ENCODE measurements around the gene TSHZ2. TPM values are rescaled to one million over a fixed set of nuclear protein-coding genes. Genes with fewer than 3 reads are reported as not detected.

TSHZ2 gene
- total and polyA plus RNA-seq, 2 donors (not counting 1 experiment from before 2014, with no cell fraction given): 1.00 to 5.7 TPM

GRCh38 chr20:53389516-53390300 lies 417.6 kb downstream of the TSHZ2 start:
- Histone ChIP-seq H3K4me1 (ENCODE audit: control insufficient read depth in 2 of 2, insufficient read depth in 2 of 2, low read length in 2 of 2) (no peaks in the 10 kb centered on the region), H3K4me3 (ENCODE audit: control extremely low read depth in 1 of 5, extremely low read depth in 1 of 5, insufficient read depth in 1 of 5, low read depth in 2 of 5, low read length in 4 of 5) (no peak overlapping the region), H3K36me3 (replicated peaks in 1 of 2; ENCODE audit: control extremely low read depth in 1 of 2, control insufficient read depth in 1 of 2, extremely low read depth in 1 of 2, insufficient read depth in 2 of 2, low read length in 1 of 2) (no peaks in the 10 kb centered on the region), H2AFZ (ENCODE audit: insufficient read depth, low read depth, low read length, poor library complexity, severe bottlenecking) (no peak overlapping the region), H3K4me2 (replicated peaks; ENCODE audit: low read depth, low read length, poor library complexity, severe bottlenecking) (no peak overlapping the region), H3K9me3 (ENCODE audit: control extremely low read depth in 1 of 3, control insufficient read depth in 2 of 3, insufficient read depth in 1 of 3, low read length in 2 of 3) (no peaks in the 10 kb centered on the region), H3K27ac (ENCODE audit: low read length in 2 of 2) (no peak overlapping the region), H4K20me1 (ENCODE audit: control insufficient read depth, insufficient read depth, low read length, poor library complexity, severe bottlenecking) (no peaks in the 10 kb centered on the region), H3K79me2 (ENCODE audit: control insufficient read depth, insufficient read depth, low read length) (no peaks in the 10 kb centered on the region), H3K9ac (ENCODE audit: low read length) (no peak overlapping the region), H3K27me3 (replicated peaks in 1 of 4; ENCODE audit: control extremely low read depth in 1 of 4, control insufficient read depth in 3 of 4, insufficient read depth in 4 of 4, low read length in 3 of 4) (no peaks in the 10 kb centered on the region)
- H3K27ac Mint-ChIP-seq: no peak overlapping the region
- POLR2A ChIA-PET: no interaction called here
- CTCF ChIA-PET: no interaction called here
- intact Hi-C loops (cut with micrococcal nuclease): no loop called here
- WGBS (ENCODE audit: insufficient coverage): 85% methylated on average over 6 of the region's 10 CpGs
- DNase-seq (no peak), ATAC-seq (ENCODE audit: low read depth) (no peak)
- no peak overlapping the region for H3K4me3 Mint-ChIP-seq
- peaks cover 30% of the 10 kb centered on the region for H3K27me3 Mint-ChIP-seq
- H3K9me3 Mint-ChIP-seq (ENCODE audit: insufficient read depth): no peaks in the 10 kb centered on the region
- no peaks in the 10 kb centered on the region for H3K4me1 Mint-ChIP-seq
- TF ChIP-seq CTCF (IDR thresholded peaks at IDR 0.05): no peak
- TF ChIP-seq EZH2 (IDR thresholded peaks at IDR 0.05; ENCODE audit: borderline replicate concordance, insufficient read depth, low read depth, low read length, poor library complexity, severe bottlenecking): no peak

GRCh38 chr20:53390770-53391169 lies 418.6 kb downstream of the TSHZ2 start:
- H3K9me3 ChIP-seq (ENCODE audit: control extremely low read depth in 1 of 3, control insufficient read depth in 2 of 3, insufficient read depth in 1 of 3, low read length in 2 of 3): no peaks in the 10 kb centered on the region
- H3K27ac ChIP-seq (ENCODE audit: low read length in 2 of 2): no peak overlapping the region
- H3K4me2 ChIP-seq (replicated peaks; ENCODE audit: low read depth, low read length, poor library complexity, severe bottlenecking): no peak overlapping the region
- H3K4me1 ChIP-seq (ENCODE audit: control insufficient read depth in 2 of 2, insufficient read depth in 2 of 2, low read length in 2 of 2): no peaks in the 10 kb centered on the region
- DNase-seq (no peak), ATAC-seq (ENCODE audit: low read depth) (no peak)
- TF ChIP-seq EZH2 (IDR thresholded peaks at IDR 0.05; ENCODE audit: borderline replicate concordance, insufficient read depth, low read depth, low read length, poor library complexity, severe bottlenecking) (no peak), CTCF (IDR thresholded peaks at IDR 0.05) (no peak)
- H3K9me3 Mint-ChIP-seq (ENCODE audit: insufficient read depth): no peaks in the 10 kb centered on the region
- no peak overlapping the region for H2AFZ ChIP-seq (ENCODE audit: insufficient read depth, low read depth, low read length, poor library complexity, severe bottlenecking)
- H3K27me3 Mint-ChIP-seq: peaks cover 40% of the 10 kb centered on the region
- no peaks in the 10 kb centered on the region for H3K27me3 ChIP-seq (replicated peaks in 1 of 4; ENCODE audit: control extremely low read depth in 1 of 4, control insufficient read depth in 3 of 4, insufficient read depth in 4 of 4, low read length in 3 of 4)
- ChIA-PET POLR2A (no interaction called here), CTCF (interaction anchor here (1.0 kb wide), 1 partner anchor 9 kb away, joined by 3 read pairs; no protein-coding TSS in a partner anchor)
- no peaks in the 10 kb centered on the region for H4K20me1 ChIP-seq (ENCODE audit: control insufficient read depth, insufficient read depth, low read length, poor library complexity, severe bottlenecking)
- no peaks in the 10 kb centered on the region for H3K79me2 ChIP-seq (ENCODE audit: control insufficient read depth, insufficient read depth, low read length)
- no peaks in the 10 kb centered on the region for H3K4me1 Mint-ChIP-seq
- no peak overlapping the region for H3K27ac Mint-ChIP-seq
- H3K4me3 ChIP-seq (ENCODE audit: control extremely low read depth in 1 of 5, extremely low read depth in 1 of 5, insufficient read depth in 1 of 5, low read depth in 2 of 5, low read length in 4 of 5): no peak overlapping the region
- H3K4me3 Mint-ChIP-seq: no peak overlapping the region
- no peaks in the 10 kb centered on the region for H3K36me3 ChIP-seq (replicated peaks in 1 of 2; ENCODE audit: control extremely low read depth in 1 of 2, control insufficient read depth in 1 of 2, extremely low read depth in 1 of 2, insufficient read depth in 2 of 2, low read length in 1 of 2)
- no CpG with 5 or more reads among the region's 2 CpGs for WGBS (ENCODE audit: insufficient coverage)
- intact Hi-C loops (cut with micrococcal nuclease): no loop called here
- H3K9ac ChIP-seq (ENCODE audit: low read length): no peak overlapping the region
